ENCODE measurements around the gene RNF14. TPM values are rescaled to one million over a fixed set of nuclear protein-coding genes. Genes with fewer than 3 reads are reported as not detected.

Gene RNF14
- polyA plus RNA-seq, 3 donors: 54.8 to 65.4 (median 55.5) TPM

- no peak for DNase-seq
These were observed 27.1 kb upstream of the RNF14 start for GRCh38 chr5:141941779-141942178.

GRCh38 chr5:141942185-141942857 is 26.6 kb upstream of the RNF14 start:
- no peak for DNase-seq

GRCh38 chr5:141944076-141944475 is 24.8 kb upstream of the RNF14 start:
- DNase-seq: no peak

DNA sequence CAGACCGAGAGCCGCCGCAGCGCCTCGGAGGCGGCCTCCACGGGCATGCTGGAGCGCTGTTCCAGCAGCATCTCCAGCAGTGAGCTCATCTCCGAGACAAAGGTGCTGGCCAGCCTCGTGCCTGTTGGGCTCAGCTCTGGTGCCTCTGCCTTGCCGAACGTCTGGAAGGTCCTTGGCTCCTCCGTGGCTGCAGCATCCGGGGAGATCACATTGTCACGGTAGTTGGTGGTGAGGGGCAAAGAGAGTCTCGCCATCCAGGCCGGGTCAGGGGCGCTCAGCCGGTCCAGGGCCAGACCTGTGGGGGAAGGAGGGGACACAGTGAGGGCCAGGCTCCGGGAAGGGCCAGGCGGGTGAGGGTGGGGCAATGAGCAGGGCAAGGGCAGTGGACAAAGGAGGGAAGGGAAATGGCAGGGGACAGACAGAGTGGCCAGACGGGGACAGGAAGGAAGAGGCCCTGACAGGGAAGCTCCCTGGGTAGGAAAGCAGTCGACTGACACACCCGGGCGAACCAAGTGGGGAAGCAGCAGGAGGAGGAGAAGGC is 23.3 kb upstream of the RNF14 start:
- DNase-seq: no peak

- peak; percentile 49 for DNase-seq
These were observed 21.6 kb upstream of the RNF14 start for GRCh38 chr5:141947316-141947715.

- DNase-seq: no peak
These were observed 20.1 kb upstream of the RNF14 start for GRCh38 chr5:141948812-141949211.

DNA sequence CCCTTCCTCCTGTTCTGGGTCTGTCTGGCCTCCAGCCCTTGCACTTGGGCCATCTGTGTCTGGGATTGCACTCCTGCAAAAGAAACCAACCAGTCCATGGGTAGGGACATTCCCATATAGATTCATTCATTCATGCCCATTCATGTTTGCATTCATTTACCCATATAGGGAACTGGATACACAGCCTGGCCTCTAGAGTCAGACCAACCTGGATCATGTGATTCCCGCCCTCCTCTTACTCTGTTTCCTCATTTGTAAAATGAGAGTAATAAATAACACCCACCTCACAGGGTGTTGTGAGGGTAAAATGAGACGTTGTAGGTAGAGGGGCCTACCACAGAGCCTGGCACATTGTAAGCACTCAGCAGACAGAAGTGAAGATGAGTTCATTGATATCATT is 19.4 kb upstream of the RNF14 start:
- DNase-seq: no peak

DNA sequence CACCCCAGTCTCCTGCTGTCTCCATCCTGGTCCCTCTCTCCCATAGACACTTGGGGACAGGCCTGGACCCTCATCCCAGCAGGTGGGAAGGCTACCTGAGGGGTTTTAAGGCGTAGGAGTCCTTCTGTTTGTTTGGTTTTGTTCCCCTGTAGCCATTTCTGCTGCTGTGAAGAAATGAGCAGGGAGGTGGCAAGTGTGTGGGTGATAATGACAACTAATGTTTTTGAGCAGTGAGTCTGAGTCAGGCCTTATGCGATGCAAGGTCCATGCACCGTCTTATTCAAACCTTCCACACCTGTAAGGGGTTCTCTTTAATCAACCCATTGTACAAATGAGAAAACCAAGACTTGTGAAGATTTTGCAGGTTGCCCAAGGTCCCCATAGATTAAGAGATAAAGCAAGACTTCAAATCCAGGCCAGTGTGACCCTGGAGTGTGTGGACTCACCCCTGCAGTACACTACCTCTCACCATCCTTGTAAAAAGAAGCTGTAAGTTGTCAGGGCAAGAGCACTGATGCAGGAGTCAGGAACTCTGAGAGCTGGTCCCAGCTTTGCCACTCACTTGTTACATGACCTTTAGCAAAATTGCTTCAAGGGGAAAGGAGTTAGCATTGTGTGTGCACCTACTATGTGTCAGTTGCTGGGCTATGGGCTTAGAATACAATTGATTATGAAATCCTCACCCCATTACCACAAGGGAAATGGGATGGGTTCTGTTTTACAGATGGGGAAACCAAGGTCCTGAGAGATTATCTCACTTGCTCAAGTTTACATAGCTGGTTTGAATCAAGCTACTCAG is 18.5 kb upstream of the RNF14 start:
- DNase-seq: no peak

- peak; percentile 46 for DNase-seq
These were observed 17.5 kb upstream of the RNF14 start for GRCh38 chr5:141951332-141951781.

GRCh38 chr5:141952020-141952419 is 16.9 kb upstream of the RNF14 start:
- DNase-seq: no peak

- DNase-seq: no peak
These were observed 14.7 kb upstream of the RNF14 start for GRCh38 chr5:141954194-141954593.

- DNase-seq: no peak
These were observed 11.4 kb upstream of the RNF14 start for GRCh38 chr5:141957367-141957996.

GRCh38 chr5:141958113-141958512 is 10.8 kb upstream of the RNF14 start, which contains the start of gene PCDH12:
Gene PCDH12 (minus strand): TSS chr5:141958202. CDS start chr5:141957851, 351 bp downstream.
- DNase-seq: peak; percentile 73

DNA sequence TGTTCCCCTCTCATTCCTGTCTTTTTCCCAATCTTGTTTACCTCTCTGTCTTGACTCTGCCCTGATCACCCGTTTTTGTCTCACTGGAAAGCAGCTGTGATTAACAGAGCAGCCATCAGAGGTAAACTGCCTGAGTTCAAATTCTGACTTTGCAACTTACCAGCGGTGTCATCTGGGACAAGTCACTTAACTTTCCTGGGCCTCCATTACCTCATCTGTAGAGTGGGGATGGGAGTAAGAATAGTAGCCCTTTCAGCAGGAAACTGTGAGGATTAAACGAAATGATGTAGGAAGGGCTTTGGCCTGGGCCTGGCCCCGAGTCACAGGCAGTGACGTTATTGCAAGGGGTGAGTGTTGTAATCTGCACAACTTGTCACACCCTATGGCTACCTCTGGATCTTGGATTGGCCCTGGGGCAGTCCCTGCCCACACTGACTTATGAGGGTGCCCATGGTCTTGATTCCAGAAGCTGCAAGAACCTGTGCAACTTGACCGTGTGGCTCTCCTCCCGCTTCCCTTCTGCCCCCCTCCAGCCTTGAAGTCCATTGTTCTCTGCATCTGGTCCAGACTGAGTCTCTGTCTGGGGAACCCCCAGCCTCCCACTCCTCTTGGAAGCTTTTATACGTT is 10.2 kb upstream of the RNF14 start:
- no peak for DNase-seq

GRCh38 chr5:141960018-141960417 is 8.9 kb upstream of the RNF14 start:
- no peak for DNase-seq

DNA sequence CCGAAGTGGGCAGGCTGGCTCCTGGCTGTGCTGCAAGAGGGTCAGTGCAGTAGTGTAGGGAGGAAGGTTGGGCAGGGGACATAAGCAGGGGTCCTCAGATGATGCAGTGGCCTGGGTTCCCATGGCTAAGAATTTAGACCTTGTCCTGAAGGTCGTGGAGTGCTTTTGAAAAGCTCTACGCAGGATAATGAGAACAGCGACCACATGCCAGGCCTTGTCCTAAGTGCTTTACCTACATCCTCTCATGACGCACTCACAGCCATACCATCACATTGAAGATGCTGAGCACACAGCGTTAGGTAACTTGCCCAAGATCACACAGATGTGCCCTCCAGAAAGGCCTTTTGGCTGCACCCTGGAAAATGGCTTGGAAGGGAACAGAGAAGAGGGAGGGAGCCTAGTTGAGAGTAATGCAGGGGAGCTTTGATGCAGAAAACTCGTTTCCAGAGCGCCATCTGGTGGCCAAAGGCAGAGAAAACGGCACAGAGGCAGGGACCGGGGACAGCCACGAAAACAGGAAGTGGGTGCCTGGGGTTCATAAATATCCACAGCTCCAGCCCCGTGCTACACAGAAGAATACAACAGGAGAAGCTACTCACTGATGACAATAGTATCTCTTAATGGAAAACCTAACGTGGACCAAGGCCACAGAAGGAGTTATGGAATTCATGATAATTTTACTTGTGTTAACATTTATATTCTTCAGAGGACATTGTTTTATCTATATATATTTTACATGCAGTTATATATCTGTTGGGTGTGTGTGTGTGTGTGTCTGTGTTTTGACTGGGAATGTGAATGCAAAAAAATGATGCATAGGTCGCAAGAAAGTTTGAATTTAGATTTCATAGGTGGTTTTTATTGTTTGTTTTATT is 8.2 kb upstream of the RNF14 start:
- DNase-seq: peak; percentile 89

- DNase-seq: no peak
These were observed 7.4 kb upstream of the RNF14 start for GRCh38 chr5:141961466-141961865.

- no peak for DNase-seq
These were observed 5.2 kb upstream of the RNF14 start for GRCh38 chr5:141963701-141964100.

- DNase-seq: no peak
These were observed 3.8 kb upstream of the RNF14 start for GRCh38 chr5:141965071-141965470.

DNA sequence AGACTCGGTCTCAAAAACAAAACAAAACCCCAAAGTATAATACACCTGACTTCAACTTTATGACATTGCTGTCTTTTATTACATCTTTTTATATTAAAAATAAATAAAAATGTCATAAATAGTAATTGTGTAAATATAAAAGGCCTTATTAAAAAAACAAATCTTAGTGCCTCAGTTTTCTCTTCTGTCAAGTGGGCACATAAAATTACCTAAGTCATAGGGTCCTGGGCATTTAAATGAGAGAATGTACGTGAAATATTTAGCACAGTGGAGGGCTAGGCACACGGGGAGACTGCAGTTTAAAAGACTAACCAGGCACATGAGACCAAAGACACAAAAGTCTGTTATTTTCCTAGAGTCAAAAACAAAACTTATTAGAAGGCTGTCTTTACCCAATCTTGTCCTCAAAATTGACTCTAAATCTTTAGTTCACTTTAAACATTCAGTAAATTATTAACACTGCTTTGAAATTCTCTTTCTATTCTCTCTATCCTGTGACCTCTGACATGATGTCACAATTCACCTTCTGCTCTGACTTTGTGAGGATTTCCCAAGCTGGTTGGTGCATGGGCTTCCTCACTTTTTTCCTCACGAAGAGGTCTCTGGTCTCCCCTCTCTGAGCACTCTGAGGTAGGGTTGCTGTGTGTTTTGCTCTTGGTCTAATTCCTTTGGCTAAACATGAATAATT is 2.5 kb upstream of the RNF14 start:
- no peak for DNase-seq
